Brain microvascular endothelial cell (primary cell): ENCODE results near the gene GALNT10.
A peak's percentile ranks its signal among the peaks of the same experiment; 100 is the strongest.

Experiments used
- DNase-seq: peaks from one replicate; pipeline ENCODE4 v3.0.0-alpha.2; 2020
- H3K27ac ChIP-seq: fragments of 250-450 bp; sonication (Bioruptor Pico); 2 replicates; pipeline ENCODE4 v1.5.1; 2020; ENCODE audit warnings: mild to moderate bottlenecking, moderate library complexity
- H3K27me3 ChIP-seq: fragments of 250-450 bp; sonication (Bioruptor Pico); replicated peaks from 2 replicates; pipeline ENCODE4 v1.5.1; 2020; ENCODE audit warnings: mild to moderate bottlenecking
- H3K36me3 ChIP-seq: fragments of 250-450 bp; sonication (Bioruptor Pico); replicated peaks from 2 replicates; pipeline ENCODE4 v1.5.1; 2020; ENCODE audit warnings: mild to moderate bottlenecking
- H3K4me3 ChIP-seq: 2 replicates; pipeline ENCODE4 v1.5.1; 2011; ENCODE audit warnings: low read depth, mild to moderate bottlenecking, control low read depth, low read length, moderate library complexity
- CTCF ChIP-seq: IDR thresholded peaks from 2 replicates; pipeline ENCODE4 v1.5.1; 2011; ENCODE audit warnings: low read depth, mild to moderate bottlenecking, moderate library complexity, low read length, control low read depth, inconsistent platforms; ENCODE audit errors: missing control alignments
- in situ Hi-C: cut with HindIII; loops from 2 replicates; pipeline ENCODE4 v1.10.0; 2017; ENCODE audit warnings: low sequenced_read_pairs, low pct_ligation_motif_present

The GALNT10 gene

GRCh38 chr5:154202379-154203260 lies 12.1 kb downstream of the GALNT10 start:
- no peak for DNase-seq
- in situ Hi-C loops = no loop called here
- no peaks in the 10 kb centered on the region for H3K27me3 ChIP-seq
- H3K27ac ChIP-seq = no peak overlapping the region
- peaks cover 16% of the 10 kb centered on the region for H3K36me3 ChIP-seq
- H3K4me3 ChIP-seq = no peak overlapping the region
- no peak for TF ChIP-seq CTCF

GRCh38 chr5:154203798-154204578 lies 13.5 kb downstream of the GALNT10 start:
- in situ Hi-C loops = no loop called here
- no peak overlapping the region for H3K4me3 ChIP-seq
- H3K27me3 ChIP-seq = no peaks in the 10 kb centered on the region
- DNase-seq = no peak
- H3K36me3 ChIP-seq = peaks cover 8% of the 10 kb centered on the region
- TF ChIP-seq CTCF = no peak
- no peak overlapping the region for H3K27ac ChIP-seq

GRCh38 chr5:154205441-154206117 lies 15.0 kb downstream of the GALNT10 start:
- Histone ChIP-seq H3K4me3 (no peak overlapping the region), H3K36me3 (peaks cover 9% of the 10 kb centered on the region), H3K27me3 (no peaks in the 10 kb centered on the region), H3K27ac (peak overlapping the region; percentile 42)
- no peak for TF ChIP-seq CTCF
- in situ Hi-C loops = no loop called here
- DNase-seq = peak; percentile 55

GRCh38 chr5:154206311-154206710 lies 15.8 kb downstream of the GALNT10 start:
- Histone ChIP-seq H3K27me3 (no peaks in the 10 kb centered on the region), H3K27ac (no peak overlapping the region), H3K4me3 (no peak overlapping the region), H3K36me3 (peaks cover 9% of the 10 kb centered on the region)
- DNase-seq = no peak
- in situ Hi-C loops = no loop called here
- no peak for TF ChIP-seq CTCF

GRCh38 chr5:154207204-154207603 lies 16.7 kb downstream of the GALNT10 start:
- TF ChIP-seq CTCF = no peak
- DNase-seq = no peak
- H3K4me3 ChIP-seq = no peak overlapping the region
- H3K27me3 ChIP-seq = no peaks in the 10 kb centered on the region
- in situ Hi-C loops = no loop called here
- peaks cover 9% of the 10 kb centered on the region for H3K36me3 ChIP-seq
- no peak overlapping the region for H3K27ac ChIP-seq
